HepG2 (cell line): ENCODE data around the gene EPS8L1.

Experiments
- CREB1 ChIP-seq, 2 experiments: fragments of 450-650 bp in 1 of 2; IDR thresholded peaks; 2 replicates each; pipeline ENCODE4 v1.6.1; 2016 to 2017; ENCODE audit warnings: control low read depth in 1 of 2, mild to moderate bottlenecking in 1 of 2, missing compliant biosample characterization in 1 of 2, missing genetic modification characterization in 1 of 2
- EP300 ChIP-seq, 3 experiments: sonication (generic) in 1 of 3; formaldehyde crosslinking in 1 of 3; IDR thresholded peaks; 2 replicates each; pipeline versions ENCODE4 v1.5.1 to v1.6.1; 2011 to 2020; ENCODE audit warnings: low read depth in 2 of 3, low read length in 2 of 3, borderline replicate concordance in 1 of 3, improper control_type of control experiment in 1 of 3, mild to moderate bottlenecking in 1 of 3, missing genetic modification reagents in 1 of 3, moderate library complexity in 1 of 3
- MTA3 ChIP-seq: sonication (generic); formaldehyde crosslinking; IDR thresholded peaks from 2 replicates; pipeline ENCODE4 v1.4.0; 2020; ENCODE audit warnings: missing genetic modification reagents
- NCOA5 ChIP-seq: sonication (generic); formaldehyde crosslinking; IDR thresholded peaks from 2 replicates; pipeline ENCODE4 v1.4.0; 2020; ENCODE audit warnings: missing genetic modification reagents
- SETDB1 ChIP-seq: sonication (generic); formaldehyde crosslinking; IDR thresholded peaks from 2 replicates; pipeline ENCODE4 v1.5.1; 2020; ENCODE audit warnings: missing genetic modification reagents, mild to moderate bottlenecking, borderline replicate concordance
- ZNF292 ChIP-seq: sonication (generic); formaldehyde crosslinking; IDR thresholded peaks from 2 replicates; pipeline ENCODE4 v1.8.1; 2022; ENCODE audit warnings: mild to moderate bottlenecking, low read depth, missing genetic modification reagents, borderline replicate concordance
- ZNF430 ChIP-seq: sonication (generic); formaldehyde crosslinking; IDR thresholded peaks from 2 replicates; pipeline ENCODE4 v1.9.0; 2021; ENCODE audit warnings: mild to moderate bottlenecking, missing genetic modification reagents
- ZNF549 ChIP-seq: sonication (generic); formaldehyde crosslinking; IDR thresholded peaks from 2 replicates; pipeline ENCODE4 v1.5.0; 2020; ENCODE audit warnings: missing genetic modification reagents
- TF ChIP-seq, protein P1 (sequence below): fragments of 450-650 bp; IDR thresholded peaks from 2 replicates; pipeline ENCODE4 v1.6.1; 2017; ENCODE audit warnings: mild to moderate bottlenecking
- TF ChIP-seq, protein P2 (sequence below): sonication (generic); formaldehyde crosslinking; IDR thresholded peaks from 2 replicates; pipeline ENCODE4 v1.5.1; 2020; ENCODE audit warnings: missing genetic modification reagents, mild to moderate bottlenecking, borderline replicate concordance
- TF ChIP-seq, protein P3 (sequence below), 2 experiments: IDR thresholded peaks; 2 replicates each; pipeline ENCODE4 v1.6.1; 2011 to 2012; ENCODE audit warnings: low read length in 2 of 2, borderline replicate concordance in 1 of 2, low read depth in 1 of 2, mild to moderate bottlenecking in 1 of 2, moderate library complexity in 1 of 2
- TF ChIP-seq, protein P4 (sequence below): sonication (generic); formaldehyde crosslinking; conservative IDR thresholded peaks from 2 replicates; pipeline ENCODE4 v1.8.1; 2023; ENCODE audit warnings: missing genetic modification reagents

DNA sequence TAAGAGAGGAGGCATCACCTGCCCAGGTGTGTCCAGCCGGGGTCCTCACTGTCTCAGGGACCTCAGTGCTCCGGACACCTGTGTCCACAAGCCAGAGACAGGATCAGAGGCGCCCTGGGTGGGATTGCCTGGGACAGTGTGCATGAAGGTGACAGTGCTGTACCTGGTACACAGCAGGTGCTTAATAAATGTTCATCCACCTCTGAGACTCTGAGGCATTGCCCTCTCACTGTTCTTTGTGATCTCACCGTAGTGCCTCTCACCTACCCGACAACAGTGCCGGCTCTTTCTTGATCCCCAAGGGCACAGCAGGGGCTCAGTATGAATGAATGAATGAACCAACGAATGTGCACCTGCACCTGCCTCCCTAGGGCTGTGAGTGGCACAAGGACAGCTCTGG, 21.9 kb upstream of the EPS8L1 start:
- TF ChIP-seq CREB1 (IDR thresholded peaks at IDR 0.05) = no peak
- no peak for TF ChIP-seq CREB1 (CRISPR knock-in tag; IDR thresholded peaks at IDR 0.05)
- TF ChIP-seq EP300 (IDR thresholded peaks at IDR 0.05; ENCODE audit: low read depth in 2 of 2, low read length in 2 of 2) = no peak
- no peak for TF ChIP-seq EP300 (CRISPR knock-in tag; IDR thresholded peaks at IDR 0.05; ENCODE audit: borderline replicate concordance)
- TF ChIP-seq ZNF430 = no peak
- no peak for TF ChIP-seq ZNF549 (CRISPR knock-in tag)
- TF ChIP-seq, protein P1, sequence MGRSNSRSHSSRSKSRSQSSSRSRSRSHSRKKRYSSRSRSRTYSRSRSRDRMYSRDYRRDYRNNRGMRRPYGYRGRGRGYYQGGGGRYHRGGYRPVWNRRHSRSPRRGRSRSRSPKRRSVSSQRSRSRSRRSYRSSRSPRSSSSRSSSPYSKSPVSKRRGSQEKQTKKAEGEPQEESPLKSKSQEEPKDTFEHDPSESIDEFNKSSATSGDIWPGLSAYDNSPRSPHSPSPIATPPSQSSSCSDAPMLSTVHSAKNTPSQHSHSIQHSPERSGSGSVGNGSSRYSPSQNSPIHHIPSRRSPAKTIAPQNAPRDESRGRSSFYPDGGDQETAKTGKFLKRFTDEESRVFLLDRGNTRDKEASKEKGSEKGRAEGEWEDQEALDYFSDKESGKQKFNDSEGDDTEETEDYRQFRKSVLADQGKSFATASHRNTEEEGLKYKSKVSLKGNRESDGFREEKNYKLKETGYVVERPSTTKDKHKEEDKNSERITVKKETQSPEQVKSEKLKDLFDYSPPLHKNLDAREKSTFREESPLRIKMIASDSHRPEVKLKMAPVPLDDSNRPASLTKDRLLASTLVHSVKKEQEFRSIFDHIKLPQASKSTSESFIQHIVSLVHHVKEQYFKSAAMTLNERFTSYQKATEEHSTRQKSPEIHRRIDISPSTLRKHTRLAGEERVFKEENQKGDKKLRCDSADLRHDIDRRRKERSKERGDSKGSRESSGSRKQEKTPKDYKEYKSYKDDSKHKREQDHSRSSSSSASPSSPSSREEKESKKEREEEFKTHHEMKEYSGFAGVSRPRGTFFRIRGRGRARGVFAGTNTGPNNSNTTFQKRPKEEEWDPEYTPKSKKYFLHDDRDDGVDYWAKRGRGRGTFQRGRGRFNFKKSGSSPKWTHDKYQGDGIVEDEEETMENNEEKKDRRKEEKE = no peak
- TF ChIP-seq, protein P2, sequence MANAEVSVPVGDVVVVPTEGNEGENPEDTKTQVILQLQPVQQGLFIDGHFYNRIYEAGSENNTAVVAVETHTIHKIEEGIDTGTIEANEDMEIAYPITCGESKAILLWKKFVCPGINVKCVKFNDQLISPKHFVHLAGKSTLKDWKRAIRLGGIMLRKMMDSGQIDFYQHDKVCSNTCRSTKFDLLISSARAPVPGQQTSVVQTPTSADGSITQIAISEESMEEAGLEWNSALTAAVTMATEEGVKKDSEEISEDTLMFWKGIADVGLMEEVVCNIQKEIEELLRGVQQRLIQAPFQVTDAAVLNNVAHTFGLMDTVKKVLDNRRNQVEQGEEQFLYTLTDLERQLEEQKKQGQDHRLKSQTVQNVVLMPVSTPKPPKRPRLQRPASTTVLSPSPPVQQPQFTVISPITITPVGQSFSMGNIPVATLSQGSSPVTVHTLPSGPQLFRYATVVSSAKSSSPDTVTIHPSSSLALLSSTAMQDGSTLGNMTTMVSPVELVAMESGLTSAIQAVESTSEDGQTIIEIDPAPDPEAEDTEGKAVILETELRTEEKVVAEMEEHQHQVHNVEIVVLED (CRISPR knock-in tag) = no peak
- TF ChIP-seq SETDB1 (CRISPR knock-in tag) = no peak
- TF ChIP-seq, protein P3, sequence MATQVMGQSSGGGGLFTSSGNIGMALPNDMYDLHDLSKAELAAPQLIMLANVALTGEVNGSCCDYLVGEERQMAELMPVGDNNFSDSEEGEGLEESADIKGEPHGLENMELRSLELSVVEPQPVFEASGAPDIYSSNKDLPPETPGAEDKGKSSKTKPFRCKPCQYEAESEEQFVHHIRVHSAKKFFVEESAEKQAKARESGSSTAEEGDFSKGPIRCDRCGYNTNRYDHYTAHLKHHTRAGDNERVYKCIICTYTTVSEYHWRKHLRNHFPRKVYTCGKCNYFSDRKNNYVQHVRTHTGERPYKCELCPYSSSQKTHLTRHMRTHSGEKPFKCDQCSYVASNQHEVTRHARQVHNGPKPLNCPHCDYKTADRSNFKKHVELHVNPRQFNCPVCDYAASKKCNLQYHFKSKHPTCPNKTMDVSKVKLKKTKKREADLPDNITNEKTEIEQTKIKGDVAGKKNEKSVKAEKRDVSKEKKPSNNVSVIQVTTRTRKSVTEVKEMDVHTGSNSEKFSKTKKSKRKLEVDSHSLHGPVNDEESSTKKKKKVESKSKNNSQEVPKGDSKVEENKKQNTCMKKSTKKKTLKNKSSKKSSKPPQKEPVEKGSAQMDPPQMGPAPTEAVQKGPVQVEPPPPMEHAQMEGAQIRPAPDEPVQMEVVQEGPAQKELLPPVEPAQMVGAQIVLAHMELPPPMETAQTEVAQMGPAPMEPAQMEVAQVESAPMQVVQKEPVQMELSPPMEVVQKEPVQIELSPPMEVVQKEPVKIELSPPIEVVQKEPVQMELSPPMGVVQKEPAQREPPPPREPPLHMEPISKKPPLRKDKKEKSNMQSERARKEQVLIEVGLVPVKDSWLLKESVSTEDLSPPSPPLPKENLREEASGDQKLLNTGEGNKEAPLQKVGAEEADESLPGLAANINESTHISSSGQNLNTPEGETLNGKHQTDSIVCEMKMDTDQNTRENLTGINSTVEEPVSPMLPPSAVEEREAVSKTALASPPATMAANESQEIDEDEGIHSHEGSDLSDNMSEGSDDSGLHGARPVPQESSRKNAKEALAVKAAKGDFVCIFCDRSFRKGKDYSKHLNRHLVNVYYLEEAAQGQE (IDR thresholded peaks at IDR 0.05; ENCODE audit: borderline replicate concordance in 1 of 2, low read depth in 1 of 2, low read length in 2 of 2) = no peak
- TF ChIP-seq, protein P4, sequence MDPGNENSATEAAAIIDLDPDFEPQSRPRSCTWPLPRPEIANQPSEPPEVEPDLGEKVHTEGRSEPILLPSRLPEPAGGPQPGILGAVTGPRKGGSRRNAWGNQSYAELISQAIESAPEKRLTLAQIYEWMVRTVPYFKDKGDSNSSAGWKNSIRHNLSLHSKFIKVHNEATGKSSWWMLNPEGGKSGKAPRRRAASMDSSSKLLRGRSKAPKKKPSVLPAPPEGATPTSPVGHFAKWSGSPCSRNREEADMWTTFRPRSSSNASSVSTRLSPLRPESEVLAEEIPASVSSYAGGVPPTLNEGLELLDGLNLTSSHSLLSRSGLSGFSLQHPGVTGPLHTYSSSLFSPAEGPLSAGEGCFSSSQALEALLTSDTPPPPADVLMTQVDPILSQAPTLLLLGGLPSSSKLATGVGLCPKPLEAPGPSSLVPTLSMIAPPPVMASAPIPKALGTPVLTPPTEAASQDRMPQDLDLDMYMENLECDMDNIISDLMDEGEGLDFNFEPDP (CRISPR knock-in tag) = no peak
- no peak for TF ChIP-seq NCOA5 (CRISPR knock-in tag)
- no peak for TF ChIP-seq ZNF292
- TF ChIP-seq MTA3 (CRISPR knock-in tag) = no peak
